ENCODE measurements around the gene EIF3K.

The EIF3K gene

DNA sequence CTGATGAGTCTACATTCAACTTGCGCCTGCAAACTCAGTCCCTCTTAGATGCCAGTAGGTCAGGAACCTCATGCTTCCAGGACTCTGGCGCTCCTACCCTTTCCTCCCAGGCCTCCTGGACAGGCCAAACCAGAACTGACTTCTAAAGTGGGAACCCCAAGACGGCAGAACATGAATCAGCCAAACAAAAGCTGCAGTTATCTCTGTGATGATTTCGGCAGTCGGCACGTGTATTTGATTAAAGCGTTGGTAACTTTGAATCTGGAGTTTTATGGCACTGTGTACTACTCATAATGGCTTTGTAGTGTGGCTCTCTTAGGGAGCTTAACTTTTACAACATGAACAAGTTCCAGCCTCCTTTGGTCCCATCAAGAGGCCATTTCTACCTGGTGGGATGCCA lies 42.1 kb downstream of the EIF3K start:
- peaks cover 55% of the 10 kb centered on the region for H3K79me1 ChIP-seq (ENCODE audit: low read length)
- peaks cover 15 to 24% of the 10 kb centered on the region in 2 experiments for H3K36me3 ChIP-seq (ENCODE audit: control insufficient read depth in 1 of 2, insufficient read depth in 2 of 2, low read length in 2 of 2)
- peak overlapping the region; percentile 25 for H3K18ac ChIP-seq (ENCODE audit: low read length)
- peak overlapping the region; percentile 50 for H4K91ac ChIP-seq (ENCODE audit: low read depth, low read length)
- H3K9ac ChIP-seq (ENCODE audit: low read length): peak overlapping the region; percentile 16
- peak overlapping the region; percentile 79 for H2BK5ac ChIP-seq (ENCODE audit: low read depth, low read length, poor library complexity)
- H2AK5ac ChIP-seq (ENCODE audit: low read length): peak overlapping the region; percentile 51
- H4K8ac ChIP-seq (ENCODE audit: low read depth, low read length): peak overlapping the region; percentile 3
- no peak overlapping the region for H3K4me2 ChIP-seq (ENCODE audit: low read length)
- no peak overlapping the region for H4K12ac ChIP-seq (ENCODE audit: low read depth, low read length)
- H3K4me1 ChIP-seq (ENCODE audit: control insufficient read depth in 1 of 2, insufficient read depth in 2 of 2, low read length in 2 of 2): peaks cover 65 to 73% of the 10 kb centered on the region in 2 experiments
- peak overlapping the region; percentile 25 for H2BK12ac ChIP-seq (ENCODE audit: low read length)
- no CpG with 5 or more reads among the region's 7 CpGs for WGBS (ENCODE audit: extremely low coverage, insufficient coverage, insufficient read length)
- H2AFZ ChIP-seq (ENCODE audit: insufficient read depth, low read length, poor library complexity): no peak overlapping the region
- H3K14ac ChIP-seq (ENCODE audit: low read length): peak overlapping the region; percentile 4
- no peak for DNase-seq
- peak overlapping the region; percentile 80 for H3K27ac ChIP-seq (ENCODE audit: low read depth, low read length)
- H3K27me3 ChIP-seq (ENCODE audit: insufficient read depth, low read length): no peaks in the 10 kb centered on the region
- no peak overlapping the region for H3K4me3 ChIP-seq (ENCODE audit: low read depth, low read length)
- H3K23ac ChIP-seq (ENCODE audit: low read length): no peak overlapping the region
- H3K79me2 ChIP-seq (ENCODE audit: control insufficient read depth, insufficient read depth, low read length, poor library complexity): peaks cover 43% of the 10 kb centered on the region
- peak overlapping the region; percentile 70 for H2BK120ac ChIP-seq (ENCODE audit: insufficient read depth, low read length, poor library complexity)
- H3K9me3 ChIP-seq (ENCODE audit: insufficient read depth, low read depth, low read length): no peaks in the 10 kb centered on the region
- peak overlapping the region; percentile 91 for H3K4ac ChIP-seq (ENCODE audit: low read depth, low read length)

GRCh38 chr19:38661996-38662395 lies 43.0 kb downstream of the EIF3K start:
- H3K14ac ChIP-seq (ENCODE audit: low read length): peak overlapping the region; percentile 30
- H3K4me1 ChIP-seq (ENCODE audit: control insufficient read depth in 1 of 2, insufficient read depth in 2 of 2, low read length in 2 of 2): peaks cover 67 to 74% of the 10 kb centered on the region in 2 experiments
- H3K23ac ChIP-seq (ENCODE audit: low read length): no peak overlapping the region
- H3K36me3 ChIP-seq (ENCODE audit: control insufficient read depth in 1 of 2, insufficient read depth in 2 of 2, low read length in 2 of 2): peaks cover 13 to 17% of the 10 kb centered on the region in 2 experiments
- peaks cover 44% of the 10 kb centered on the region for H3K79me2 ChIP-seq (ENCODE audit: control insufficient read depth, insufficient read depth, low read length, poor library complexity)
- WGBS (ENCODE audit: extremely low coverage, insufficient coverage, insufficient read length): no CpG with 5 or more reads among the region's 1 CpG
- peak overlapping the region; percentile 92 for H3K27ac ChIP-seq (ENCODE audit: low read depth, low read length)
- peaks cover 59% of the 10 kb centered on the region for H3K79me1 ChIP-seq (ENCODE audit: low read length)
- H4K12ac ChIP-seq (ENCODE audit: low read depth, low read length): no peak overlapping the region
- no peak overlapping the region for H3K9ac ChIP-seq (ENCODE audit: low read length)
- DNase-seq: peak; percentile 82 to 94
- no peak overlapping the region for H2BK12ac ChIP-seq (ENCODE audit: low read length)
- peak overlapping the region; percentile 34 for H4K8ac ChIP-seq (ENCODE audit: low read depth, low read length)
- no peaks in the 10 kb centered on the region for H3K9me3 ChIP-seq (ENCODE audit: insufficient read depth, low read depth, low read length)
- no peaks in the 10 kb centered on the region for H3K27me3 ChIP-seq (ENCODE audit: insufficient read depth, low read length)
- H3K4me3 ChIP-seq (ENCODE audit: low read depth, low read length): no peak overlapping the region
- H3K18ac ChIP-seq (ENCODE audit: low read length): no peak overlapping the region
- H2AK5ac ChIP-seq (ENCODE audit: low read length): no peak overlapping the region
- H3K4me2 ChIP-seq (ENCODE audit: low read length): peak overlapping the region; percentile 44
- H4K91ac ChIP-seq (ENCODE audit: low read depth, low read length): peak overlapping the region; percentile 61
- H2BK120ac ChIP-seq (ENCODE audit: insufficient read depth, low read length, poor library complexity): no peak overlapping the region
- H3K4ac ChIP-seq (ENCODE audit: low read depth, low read length): peak overlapping the region; percentile 44
- no peak overlapping the region for H2AFZ ChIP-seq (ENCODE audit: insufficient read depth, low read length, poor library complexity)
- H2BK5ac ChIP-seq (ENCODE audit: low read depth, low read length, poor library complexity): peak overlapping the region; percentile 67

DNA sequence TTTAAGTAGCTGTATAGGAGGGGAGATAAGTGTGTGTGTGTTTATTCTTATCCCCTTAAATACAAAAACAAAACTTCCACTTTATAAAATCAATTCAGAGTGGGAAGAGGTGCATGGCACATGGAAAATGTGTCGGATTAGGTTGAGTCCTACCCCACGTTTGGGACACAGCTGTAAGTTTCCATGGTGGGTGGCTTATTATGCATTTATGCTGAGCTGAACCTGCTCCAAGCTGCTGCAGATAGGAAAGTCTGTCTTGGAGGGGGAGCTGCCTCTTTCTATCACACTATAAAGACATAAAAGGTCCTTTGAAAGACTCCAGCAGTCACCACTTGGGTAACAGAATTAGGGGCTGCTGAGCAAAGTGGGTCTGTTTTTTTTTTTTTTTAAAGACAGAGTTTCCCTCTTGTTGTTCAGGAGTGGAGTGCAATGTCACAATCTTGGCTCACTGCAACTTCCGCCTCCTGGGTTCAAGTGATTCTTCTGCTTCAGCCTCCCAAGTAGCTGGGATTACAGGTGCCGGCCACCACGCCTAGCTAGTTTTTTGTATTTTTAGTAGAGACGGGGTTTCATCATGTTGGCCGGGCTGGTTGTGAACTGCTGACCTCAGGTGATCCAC lies 43.7 kb downstream of the EIF3K start:
- Histone ChIP-seq H3K14ac (ENCODE audit: low read length) (no peak overlapping the region), H3K9ac (ENCODE audit: low read length) (no peak overlapping the region), H2BK5ac (ENCODE audit: low read depth, low read length, poor library complexity) (peak overlapping the region; percentile 67), H4K91ac (ENCODE audit: low read depth, low read length) (no peak overlapping the region), H3K79me1 (ENCODE audit: low read length) (peaks cover 63% of the 10 kb centered on the region), H3K4me1 (ENCODE audit: control insufficient read depth in 1 of 2, insufficient read depth in 2 of 2, low read length in 2 of 2) (peaks cover 68 to 78% of the 10 kb centered on the region in 2 experiments), H3K4me3 (ENCODE audit: low read depth, low read length) (no peak overlapping the region), H3K23ac (ENCODE audit: low read length) (no peak overlapping the region), H4K8ac (ENCODE audit: low read depth, low read length) (no peak overlapping the region), H2AK5ac (ENCODE audit: low read length) (peak overlapping the region; percentile 50), H3K4ac (ENCODE audit: low read depth, low read length) (peak overlapping the region; percentile 44), H3K27me3 (ENCODE audit: insufficient read depth, low read length) (no peaks in the 10 kb centered on the region), H2BK120ac (ENCODE audit: insufficient read depth, low read length, poor library complexity) (peak overlapping the region; percentile 18), H2AFZ (ENCODE audit: insufficient read depth, low read length, poor library complexity) (no peak overlapping the region), H3K27ac (ENCODE audit: low read depth, low read length) (peak overlapping the region; percentile 83), H3K36me3 (ENCODE audit: control insufficient read depth in 1 of 2, insufficient read depth in 2 of 2, low read length in 2 of 2) (peaks cover 13 to 17% of the 10 kb centered on the region in 2 experiments), H4K12ac (ENCODE audit: low read depth, low read length) (no peak overlapping the region), H3K9me3 (ENCODE audit: insufficient read depth, low read depth, low read length) (no peaks in the 10 kb centered on the region), H2BK12ac (ENCODE audit: low read length) (no peak overlapping the region), H3K79me2 (ENCODE audit: control insufficient read depth, insufficient read depth, low read length, poor library complexity) (peaks cover 48% of the 10 kb centered on the region), H3K18ac (ENCODE audit: low read length) (peak overlapping the region; percentile 14), H3K4me2 (ENCODE audit: low read length) (peak overlapping the region; percentile 44)
- WGBS (ENCODE audit: extremely low coverage, insufficient coverage, insufficient read length): no CpG with 5 or more reads among the region's 7 CpGs
- DNase-seq: no peak

GRCh38 chr19:38663156-38663651 lies 44.2 kb downstream of the EIF3K start:
- no peak overlapping the region for H2BK120ac ChIP-seq (ENCODE audit: insufficient read depth, low read length, poor library complexity)
- H2AFZ ChIP-seq (ENCODE audit: insufficient read depth, low read length, poor library complexity): no peak overlapping the region
- H4K91ac ChIP-seq (ENCODE audit: low read depth, low read length): peak overlapping the region; percentile 30
- peak overlapping the region; percentile 2 for H2BK12ac ChIP-seq (ENCODE audit: low read length)
- no peaks in the 10 kb centered on the region for H3K27me3 ChIP-seq (ENCODE audit: insufficient read depth, low read length)
- H3K9me3 ChIP-seq (ENCODE audit: insufficient read depth, low read depth, low read length): no peaks in the 10 kb centered on the region
- H4K8ac ChIP-seq (ENCODE audit: low read depth, low read length): no peak overlapping the region
- H3K14ac ChIP-seq (ENCODE audit: low read length): peak overlapping the region; percentile 14
- no peak overlapping the region for H3K23ac ChIP-seq (ENCODE audit: low read length)
- H4K12ac ChIP-seq (ENCODE audit: low read depth, low read length): no peak overlapping the region
- no peak overlapping the region for H2BK5ac ChIP-seq (ENCODE audit: low read depth, low read length, poor library complexity)
- WGBS (ENCODE audit: extremely low coverage, insufficient coverage, insufficient read length): no CpG with 5 or more reads among the region's 22 CpGs
- peak overlapping the region; percentile 44 for H3K4ac ChIP-seq (ENCODE audit: low read depth, low read length)
- H2AK5ac ChIP-seq (ENCODE audit: low read length): no peak overlapping the region
- H3K4me3 ChIP-seq (ENCODE audit: low read depth, low read length): no peak overlapping the region
- no peak overlapping the region for H3K18ac ChIP-seq (ENCODE audit: low read length)
- DNase-seq: no peak
- H3K9ac ChIP-seq (ENCODE audit: low read length): peak overlapping the region; percentile 18
- peaks cover 61% of the 10 kb centered on the region for H3K79me1 ChIP-seq (ENCODE audit: low read length)
- H3K79me2 ChIP-seq (ENCODE audit: control insufficient read depth, insufficient read depth, low read length, poor library complexity): peaks cover 48% of the 10 kb centered on the region
- H3K4me2 ChIP-seq (ENCODE audit: low read length): no peak overlapping the region
- peak overlapping the region; percentile 49 for H3K27ac ChIP-seq (ENCODE audit: low read depth, low read length)
- peaks cover 67 to 78% of the 10 kb centered on the region in 2 experiments for H3K4me1 ChIP-seq (ENCODE audit: control insufficient read depth in 1 of 2, insufficient read depth in 2 of 2, low read length in 2 of 2)
- H3K36me3 ChIP-seq (ENCODE audit: control insufficient read depth in 1 of 2, insufficient read depth in 2 of 2, low read length in 2 of 2): peaks cover 13 to 18% of the 10 kb centered on the region in 2 experiments

All from trophoblast cell (in vitro differentiated cells and primary cell).